ENCODE data around the gene BSCL2.

DNA sequence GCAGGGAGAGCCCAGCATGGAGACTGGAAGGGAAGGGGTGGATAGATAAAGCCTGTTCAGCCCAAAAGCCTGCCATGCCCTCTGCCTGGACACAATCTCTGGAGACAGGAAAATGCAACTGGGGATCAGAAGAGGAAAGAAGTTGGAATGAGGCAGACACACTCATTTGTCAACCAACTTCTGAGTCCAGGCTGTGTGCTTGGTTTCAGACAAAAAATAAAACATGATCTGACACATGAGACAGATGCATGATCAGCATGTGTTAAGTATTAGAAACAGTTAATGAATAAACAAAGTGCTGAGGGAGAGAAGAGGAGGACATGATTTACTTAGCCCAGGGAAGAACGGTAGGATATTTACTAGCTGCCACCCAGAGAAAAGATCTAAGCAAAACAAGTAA, 18.7 kb downstream of the BSCL2 start:
- TF ChIP-seq CTCF (IDR thresholded peaks at IDR 0.05) (no peak), POLR2A (IDR thresholded peaks at IDR 0.05) (no peak), POLR2AphosphoS5 (IDR thresholded peaks at IDR 0.05) (no peak)

Data from breast epithelium (tissue), 3 donors.